T-helper 1 cell (primary cell): ENCODE measurements around the gene ZNF580.
A peak's percentile ranks its signal among the peaks of the same experiment; 100 is the strongest.

ENCODE experiments used
- DNase-seq, 5 donors: peaks; one replicate each; pipeline ENCODE4 v3.0.0-alpha.2; 2012 to 2020

Gene ZNF580

GRCh38 chr19:55647732-55648584 is 7.2 kb downstream of the ZNF580 start, which contains the start of gene CCDC106:
CCDC106 (plus strand) TSS chr19:55648212; CDS start chr19:55649047, 835 bp downstream.
- DNase-seq, result peak in 2 of 5 donors; percentile 31 to 46

GRCh38 chr19:55648585-55649267 is 7.9 kb downstream of the ZNF580 start:
- no peak for DNase-seq

GRCh38 chr19:55649268-55650125 is 8.7 kb downstream of the ZNF580 start:
- DNase-seq, result no peak

- no peak for DNase-seq
Observed at GRCh38 chr19:55650126-55650557, 9.3 kb downstream of the ZNF580 start.

GRCh38 chr19:55650602-55651230 is 9.9 kb downstream of the ZNF580 start:
- DNase-seq, result no peak

GRCh38 chr19:55651236-55651635 is 10.4 kb downstream of the ZNF580 start:
- no peak for DNase-seq

GRCh38 chr19:55652311-55653128 is 11.7 kb downstream of the ZNF580 start:
- DNase-seq, result peak in 1 of 5 donors; percentile 17

GRCh38 chr19:55653651-55654322 is 13.0 kb downstream of the ZNF580 start:
- peak; percentile 99 to 100 (median 99) for DNase-seq

- peak; percentile 97 to 99 (median 99) for DNase-seq
Observed at GRCh38 chr19:55654323-55654867, 13.6 kb downstream of the ZNF580 start.

GRCh38 chr19:55654868-55655647 is 14.3 kb downstream of the ZNF580 start, which contains the start of gene U2AF2:
U2AF2 (plus strand) TSS chr19:55655035; CDS start chr19:55655105, 70 bp downstream.
- DNase-seq, result peak; percentile 93 to 98 (median 96)

GRCh38 chr19:55655648-55656040 is 14.8 kb downstream of the ZNF580 start:
- DNase-seq, result no peak

- no peak for DNase-seq
Observed at GRCh38 chr19:55656552-55656951, 15.8 kb downstream of the ZNF580 start.

GRCh38 chr19:55656988-55657747 is 16.4 kb downstream of the ZNF580 start:
- no peak for DNase-seq

- no peak for DNase-seq
Observed at GRCh38 chr19:55658846-55659459, 18.2 kb downstream of the ZNF580 start.

GRCh38 chr19:55659822-55660221 is 19.0 kb downstream of the ZNF580 start:
- DNase-seq, result no peak

GRCh38 chr19:55660404-55660803 is 19.6 kb downstream of the ZNF580 start:
- DNase-seq, result no peak

GRCh38 chr19:55660991-55661390 is 20.2 kb downstream of the ZNF580 start:
- DNase-seq, result no peak

- DNase-seq, result no peak
Observed at GRCh38 chr19:55661826-55662225, 21.0 kb downstream of the ZNF580 start.
